GM13977 (cell line): ENCODE results near the gene FUT1.
"Not testable (repeated sequence)": the region's sequence is repeated elsewhere in the genome, so short reads cannot be mapped to it uniquely, and the experiment has no call there.

Source experiments
- DNase-seq: peaks from one replicate; pipeline ENCODE4 v3.0.0; 2012; ENCODE audit warnings: low spot score
- in situ Hi-C: fragments of 300-500 bp; cut with MboI; formaldehyde crosslinking; loops from one replicate; pipeline ENCODE4 v1.12.0; 2022; ENCODE audit warnings: low sequenced_read_pairs, low pct_unique_long_range_greater_than_20kb, mixed read lengths, inconsistent platforms; ENCODE audit not compliant: unreplicated experiment
- TF ChIP-seq, protein P1 (sequence below): IDR thresholded peaks from 2 replicates; pipeline ENCODE4 v1.5.1; 2012; ENCODE audit warnings: mild to moderate bottlenecking, control low read depth; ENCODE audit not compliant: insufficient read depth; ENCODE audit errors: extremely low read depth, missing control alignments

The FUT1 gene

DNA sequence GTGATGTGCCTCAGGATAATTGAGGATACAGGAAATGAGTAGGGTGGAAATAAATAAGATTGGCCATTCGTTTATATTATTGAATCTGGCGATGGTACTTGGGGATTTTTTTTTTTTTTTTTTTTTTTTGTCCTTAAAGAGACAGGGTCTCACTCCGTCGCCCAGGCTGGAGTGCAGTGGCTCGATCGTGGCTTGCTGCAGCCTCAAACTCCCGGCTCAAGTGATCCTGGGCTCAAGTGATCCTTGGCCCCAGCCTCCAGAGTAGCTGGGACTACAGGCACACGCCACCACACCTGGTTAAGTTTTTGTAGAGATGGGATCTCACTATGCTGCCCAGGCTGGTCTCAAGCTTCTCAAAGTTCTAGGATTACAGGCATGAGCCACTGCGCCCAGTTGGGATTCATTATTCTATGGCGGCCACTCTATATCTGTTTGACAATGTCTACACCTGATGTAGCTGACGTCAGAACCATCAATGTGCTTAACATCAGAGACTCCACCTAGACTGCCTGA is 30.2 kb downstream of the FUT1 start:
- TF ChIP-seq, protein P1, sequence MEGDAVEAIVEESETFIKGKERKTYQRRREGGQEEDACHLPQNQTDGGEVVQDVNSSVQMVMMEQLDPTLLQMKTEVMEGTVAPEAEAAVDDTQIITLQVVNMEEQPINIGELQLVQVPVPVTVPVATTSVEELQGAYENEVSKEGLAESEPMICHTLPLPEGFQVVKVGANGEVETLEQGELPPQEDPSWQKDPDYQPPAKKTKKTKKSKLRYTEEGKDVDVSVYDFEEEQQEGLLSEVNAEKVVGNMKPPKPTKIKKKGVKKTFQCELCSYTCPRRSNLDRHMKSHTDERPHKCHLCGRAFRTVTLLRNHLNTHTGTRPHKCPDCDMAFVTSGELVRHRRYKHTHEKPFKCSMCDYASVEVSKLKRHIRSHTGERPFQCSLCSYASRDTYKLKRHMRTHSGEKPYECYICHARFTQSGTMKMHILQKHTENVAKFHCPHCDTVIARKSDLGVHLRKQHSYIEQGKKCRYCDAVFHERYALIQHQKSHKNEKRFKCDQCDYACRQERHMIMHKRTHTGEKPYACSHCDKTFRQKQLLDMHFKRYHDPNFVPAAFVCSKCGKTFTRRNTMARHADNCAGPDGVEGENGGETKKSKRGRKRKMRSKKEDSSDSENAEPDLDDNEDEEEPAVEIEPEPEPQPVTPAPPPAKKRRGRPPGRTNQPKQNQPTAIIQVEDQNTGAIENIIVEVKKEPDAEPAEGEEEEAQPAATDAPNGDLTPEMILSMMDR, result no peak
- no peak for DNase-seq
- in situ Hi-C loops, result no loop called here

DNA sequence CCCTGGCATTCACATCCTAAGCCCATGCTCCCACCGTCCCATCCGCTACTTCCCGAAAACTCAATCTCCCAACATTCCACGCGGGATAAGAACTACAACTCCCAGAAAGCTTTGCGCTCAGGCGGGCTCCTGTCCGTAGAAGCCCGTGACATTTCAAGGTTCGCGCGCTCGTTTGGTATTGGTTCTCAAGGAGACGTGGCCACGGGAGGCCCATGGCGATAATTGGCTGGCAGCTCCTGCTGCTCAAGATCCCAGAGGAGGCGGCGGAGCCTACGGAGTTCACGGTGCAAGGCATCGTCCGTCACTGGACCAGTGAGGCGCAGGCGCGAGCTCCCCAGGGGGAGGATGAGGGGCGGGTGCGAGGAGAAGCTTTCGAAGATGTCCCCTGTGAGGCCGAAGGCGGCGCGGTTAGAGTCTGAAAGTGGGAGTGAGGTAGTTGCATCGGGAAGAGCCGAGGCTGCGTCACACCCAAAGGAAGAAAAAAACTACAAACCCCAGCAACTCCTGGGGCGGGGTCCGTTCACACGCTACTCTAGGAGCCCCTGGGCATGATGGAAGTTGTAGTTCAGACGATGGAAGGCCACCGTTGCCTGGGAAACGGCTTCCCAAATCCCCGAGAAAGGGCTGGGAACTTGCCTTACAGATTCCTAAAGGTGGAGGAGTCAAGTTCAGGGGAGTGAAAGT is 31.7 kb downstream of the FUT1 start:
- in situ Hi-C loops, result no loop called here
- DNase-seq, result peak; percentile 97
- TF ChIP-seq, protein P1, result no peak

DNA sequence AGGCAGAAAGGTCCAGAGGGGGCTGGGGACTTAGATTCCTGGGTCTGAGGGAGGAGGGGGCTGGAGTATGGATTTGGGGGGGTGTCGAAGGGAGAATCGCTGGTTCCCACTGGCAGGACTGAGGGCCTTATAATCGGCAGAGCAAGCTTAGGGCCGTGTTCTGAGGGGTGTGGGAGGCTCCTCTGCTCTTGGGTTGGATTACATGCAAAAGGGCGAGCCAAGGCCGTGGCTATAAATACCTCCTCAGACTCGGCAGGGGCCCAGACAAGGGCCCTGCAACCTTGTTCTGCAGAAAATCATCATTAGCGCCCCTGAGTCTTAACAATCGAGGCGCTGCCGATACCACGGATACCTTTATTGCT is 32.2 kb downstream of the FUT1 start:
- DNase-seq, result no peak
- in situ Hi-C loops, result no loop called here
- TF ChIP-seq, protein P1, result no peak

DNA sequence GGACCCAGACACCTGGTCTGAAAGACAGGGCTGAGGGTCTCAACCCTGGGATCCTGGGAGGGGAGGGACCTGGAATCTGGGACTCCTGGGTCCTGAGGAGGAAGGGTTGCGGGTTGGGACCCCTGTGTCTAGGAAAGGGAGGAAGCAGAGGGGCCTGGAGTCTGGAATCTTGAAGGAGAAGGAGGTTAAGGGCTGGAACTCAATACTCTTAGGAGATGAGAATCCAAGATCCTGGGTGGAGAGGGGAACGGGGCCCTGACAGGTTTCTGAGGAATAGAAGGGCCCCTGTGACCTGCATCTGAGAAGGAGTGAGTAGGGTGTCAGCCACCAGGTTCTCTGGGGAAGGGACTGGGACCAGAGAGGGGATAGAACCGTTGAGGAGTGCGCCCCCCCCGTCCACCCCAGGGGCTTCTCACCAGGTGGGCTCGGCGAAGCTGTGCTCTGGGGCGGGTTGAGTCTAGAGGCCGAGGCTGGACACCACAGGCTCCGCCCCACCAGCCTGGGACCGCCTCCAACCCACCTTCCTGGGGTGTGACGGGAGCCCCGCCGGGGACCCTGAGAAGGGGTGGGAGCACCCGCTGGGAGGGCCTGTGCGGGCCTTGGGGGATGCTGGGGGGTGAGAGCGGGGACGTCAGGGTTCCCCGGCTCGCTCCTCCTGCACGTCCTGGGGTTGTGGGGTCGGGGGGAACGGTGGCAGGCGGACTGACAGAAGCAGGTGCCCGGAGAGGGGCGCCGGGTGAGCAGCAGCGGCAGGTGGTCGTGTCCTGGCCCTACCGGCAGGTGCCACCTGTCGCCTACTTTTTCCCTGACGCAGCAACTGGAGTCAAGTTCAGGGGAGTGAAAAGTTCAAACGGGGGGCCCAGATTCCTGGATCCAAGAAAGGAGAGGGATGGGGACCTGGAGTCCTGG is 32.9 kb downstream of the FUT1 start, which contains the start of gene MAMSTR:
TSS of gene MAMSTR (minus strand) at position 463 of the 909 bp plus-strand sequence. CDS start 694 bp downstream, outside the sequence.
- in situ Hi-C loops, result no loop called here
- TF ChIP-seq, protein P1, result no peak
- no peak for DNase-seq

DNA sequence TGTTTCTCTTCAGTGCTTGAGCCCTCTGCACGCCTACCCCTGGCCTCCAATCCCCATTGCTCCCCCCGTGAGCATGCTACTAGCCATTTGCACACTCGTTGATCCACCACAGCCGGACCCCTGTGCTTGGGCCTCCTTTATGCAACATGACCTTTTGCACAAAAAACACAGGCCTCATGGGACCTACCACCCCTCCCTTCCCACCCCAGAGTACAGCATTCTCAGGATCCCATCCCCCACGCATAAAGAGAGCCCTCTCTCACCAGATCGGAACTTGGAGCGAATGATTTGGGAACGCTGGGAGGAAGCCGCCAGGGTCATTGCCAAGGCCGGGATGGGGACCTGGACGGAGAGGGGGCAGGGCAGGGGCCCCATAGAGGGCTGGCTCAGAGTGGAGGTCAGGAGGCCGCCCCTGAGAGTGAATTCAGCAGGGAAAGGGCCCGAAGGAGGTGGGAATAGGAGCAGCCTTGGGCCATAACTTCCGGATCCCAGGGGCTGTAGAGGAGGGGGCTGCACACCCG is 33.7 kb downstream of the FUT1 start:
- in situ Hi-C loops, result no loop called here
- no peak for DNase-seq
- TF ChIP-seq, protein P1, result no peak

- DNase-seq, in situ Hi-C loops: not testable (repeated sequence)
Observed at GRCh38 chr19:48718106-48718505, 34.3 kb downstream of the FUT1 start.
